Uterine smooth muscle cell (primary cell): ENCODE measurements around the gene CHURC1. TPM values are rescaled to one million over a fixed set of nuclear protein-coding genes. Genes with fewer than 3 reads are reported as not detected.

ENCODE experiments used
- total RNA-seq: library from RNA; depleted of rRNA; stranded (reverse); fragments of >200 nt; gene quantifications from 2 replicates; pipeline ENCODE4 v1.2.3, GENCODE V29; 2014

The CHURC1 gene
- total RNA-seq, result 44.2 and 83.7 TPM in 2 replicates

DNA sequence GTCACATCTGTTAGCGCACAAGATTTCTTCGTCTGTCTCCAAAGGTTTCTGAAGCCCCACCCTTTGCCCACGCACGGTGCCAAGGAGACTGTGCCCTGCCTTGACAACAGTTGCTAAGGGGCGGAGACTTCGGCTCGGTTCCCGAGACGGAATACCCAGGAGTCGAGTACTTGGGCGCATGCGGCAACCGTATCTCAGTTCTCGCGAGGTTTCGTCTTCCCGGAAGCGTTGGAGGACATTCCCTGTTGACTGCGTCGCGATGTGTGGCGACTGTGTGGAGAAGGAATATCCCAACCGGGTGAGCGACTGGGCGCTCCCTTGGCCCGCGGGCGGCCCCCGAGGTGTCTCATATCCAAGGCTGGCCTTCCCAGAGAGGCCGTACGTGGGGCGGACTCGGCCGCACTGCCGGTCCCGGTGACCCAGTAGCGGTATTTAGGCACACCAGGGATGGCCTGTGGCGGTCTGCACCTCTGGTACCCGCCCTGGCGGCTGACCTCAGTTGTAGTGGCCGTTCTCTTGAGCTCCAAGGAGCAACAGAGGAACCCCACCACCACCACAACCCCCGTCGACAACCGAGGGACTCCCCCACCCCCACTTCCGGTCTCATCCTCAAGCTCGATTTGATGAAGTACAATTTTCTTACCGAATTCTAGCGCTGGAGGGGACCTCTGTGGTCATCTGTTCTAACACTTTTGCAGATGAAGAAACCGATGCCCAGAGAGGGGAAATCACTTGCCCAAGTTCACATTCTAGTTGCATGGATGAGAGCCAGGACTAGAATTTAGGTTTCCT, at the start of gene CHURC1:
CHURC1 (plus strand) TSS at position 219 of the 792 bp plus-strand sequence; CDS start at position 260, 41 bp downstream.

DNA sequence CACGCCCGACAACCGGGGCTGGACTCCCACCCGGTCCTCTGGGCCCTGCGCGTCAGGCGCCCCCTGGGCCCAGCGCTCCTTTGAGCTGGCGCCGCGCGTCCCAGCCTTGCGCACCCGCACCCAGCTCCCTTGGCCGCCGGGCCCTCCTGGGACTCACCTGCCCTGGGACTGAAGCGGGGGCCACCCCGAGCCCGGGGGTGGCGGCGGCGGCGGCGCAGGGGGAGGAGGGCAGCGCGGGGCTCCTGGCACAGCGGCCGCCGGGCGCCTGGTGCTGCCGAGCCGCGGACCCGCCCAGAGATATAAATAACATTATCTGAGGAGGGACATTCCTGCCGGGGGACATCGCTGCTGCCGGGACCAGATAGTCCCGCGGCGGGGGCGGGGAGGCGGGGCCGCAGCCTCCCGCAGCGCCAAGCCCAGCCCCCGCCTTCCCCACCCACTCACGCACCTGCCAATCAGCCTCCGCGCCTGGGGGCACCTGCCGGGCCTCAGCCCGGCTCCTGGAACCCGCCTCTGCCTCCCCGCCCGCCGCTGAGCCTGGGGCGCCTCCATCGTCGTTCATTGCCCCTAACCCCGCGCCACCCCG, 34.5 kb upstream of the CHURC1 start, which contains the start of gene SPTB:
SPTB (minus strand) TSS at position 273 of the 586 bp plus-strand sequence. CDS start 56,813 bp downstream, outside the sequence.

DNA sequence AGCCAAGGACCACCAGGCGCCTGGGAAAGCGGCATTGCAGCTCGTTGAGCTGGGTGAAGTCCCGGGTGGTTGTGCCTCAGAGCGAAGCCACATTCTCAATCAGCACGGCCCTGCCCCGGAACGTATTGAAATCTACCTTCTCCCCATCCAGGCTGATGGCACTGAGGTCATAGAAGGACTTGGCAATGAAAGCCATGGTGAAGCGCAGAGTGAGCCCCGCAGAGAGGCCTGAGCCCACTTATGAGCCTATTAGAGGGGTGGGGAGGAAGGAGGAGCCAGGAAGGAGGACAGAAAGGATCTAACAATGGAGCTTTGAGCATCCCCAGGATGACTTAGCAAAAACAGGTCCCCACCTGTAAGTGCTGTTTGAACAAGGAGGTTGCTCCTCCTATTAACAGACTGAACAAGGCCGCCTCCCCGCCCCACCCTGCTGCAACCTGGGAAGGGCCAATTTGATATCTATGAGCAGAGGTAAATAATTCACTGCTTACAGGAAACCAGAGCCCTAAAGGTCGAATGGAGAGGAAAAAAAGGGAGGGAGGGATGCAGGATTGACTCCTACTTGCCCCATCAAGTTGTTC, 28.4 kb downstream of the CHURC1 start, which contains the start of gene GPX2:
GPX2 (minus strand) TSS at position 215 of the 581 bp plus-strand sequence; CDS start at position 196, 19 bp downstream.

GRCh38 chr14:64971943-64972791, 57.9 kb downstream of the CHURC1 start, which contains the start of gene RAB15:
RAB15 (minus strand) TSS chr14:64972336; CDS start chr14:64972076, 260 bp downstream.

Other genes starting within 250 kb of the CHURC1 start
- gene PLEKHG3, start 210.0 kb upstream of the CHURC1 start, total RNA-seq, result 2.1 and 3.3 TPM in 2 replicates
- gene SPTB, start 34.5 kb upstream of the CHURC1 start, total RNA-seq, result under 0.01 TPM in 2 replicates
- gene GPX2, start 28.3 kb downstream of the CHURC1 start, total RNA-seq, result not detected in 2 replicates
- 1.5 and 2.7 TPM in 2 replicates for gene RAB15, start 57.9 kb downstream of the CHURC1 start, total RNA-seq
- 9.6 and 11.1 TPM in 2 replicates for gene FNTB, start 72.4 kb downstream of the CHURC1 start, total RNA-seq
- gene MAX, start 188.1 kb downstream of the CHURC1 start, total RNA-seq, result 33.2 and 34.5 TPM in 2 replicates